RWPE1 (cell line): ENCODE data around the gene SLC19A1.

ENCODE experiments used
- CTCF ChIA-PET: fragments of 350-600 bp; sonication (Branson Sonifier 250); formaldehyde crosslinking; extraction: SDS; loops from one replicate; lab custom pipeline; 2021; lab: Yijun Ruan, JAX
- POLR2A ChIA-PET: fragments of 400-600 bp; formaldehyde crosslinking; extraction: SDS; loops from one replicate; lab custom pipeline; 2020; ENCODE audit warnings: antibody characterized with exemption; ENCODE audit not compliant: low non-redundant PET; lab: Yijun Ruan, JAX
- DNase-seq: peaks from one replicate; pipeline ENCODE4 v3.0.0; 2012; ENCODE audit warnings: low spot score
- H3K27ac ChIP-seq: fragments of 450-650 bp; 2 replicates; pipeline ENCODE4 v1.5.1; 2017
- CTCF ChIP-seq: fragments of 450-650 bp; conservative IDR thresholded peaks from 2 replicates; pipeline ENCODE4 v1.5.1; 2017; ENCODE audit warnings: low read depth, mild to moderate bottlenecking

The SLC19A1 gene

GRCh38 chr21:45488931-45489721 is 53.1 kb downstream of the SLC19A1 start:
- ChIA-PET POLR2A (no interaction called here), CTCF (interaction anchor here (0.7 kb wide), 1 partner anchor 11 kb away, joined by 3 read pairs; no protein-coding TSS in a partner anchor)
- TF ChIP-seq CTCF, result no peak
- DNase-seq, result no peak
- H3K27ac ChIP-seq, result no peak overlapping the region

GRCh38 chr21:45487891-45488600 is 54.2 kb downstream of the SLC19A1 start:
- ChIA-PET CTCF (interaction anchor here (0.5 kb wide), 1 partner anchor 66 kb away, joined by 3 read pairs; no protein-coding TSS in a partner anchor), POLR2A (no interaction called here)
- no peak for TF ChIP-seq CTCF
- DNase-seq, result no peak
- H3K27ac ChIP-seq, result no peak overlapping the region

- no peak for TF ChIP-seq CTCF
- DNase-seq, result no peak
- ChIA-PET POLR2A (no interaction called here), CTCF (no interaction called here)
- H3K27ac ChIP-seq, result no peak overlapping the region
These were observed 55.0 kb downstream of the SLC19A1 start for GRCh38 chr21:45487161-45487806.

- DNase-seq, result no peak
- CTCF ChIA-PET, result no interaction called here
- H3K27ac ChIP-seq, result no peak overlapping the region
- POLR2A ChIA-PET, result no interaction called here
- no peak for TF ChIP-seq CTCF
These were observed 55.6 kb downstream of the SLC19A1 start for GRCh38 chr21:45486443-45487160.

- no peak overlapping the region for H3K27ac ChIP-seq
- no peak for TF ChIP-seq CTCF
- CTCF ChIA-PET, result no interaction called here
- POLR2A ChIA-PET, result no interaction called here
- no peak for DNase-seq
These were observed 56.4 kb downstream of the SLC19A1 start for GRCh38 chr21:45485686-45486442.
